Fibroblast of the aortic adventitia (primary cell): ENCODE measurements around the gene SIAH1. TPM values are rescaled to one million over a fixed set of nuclear protein-coding genes. Genes with fewer than 3 reads are reported as not detected.

Experiments
- DNase-seq: peaks from one replicate; pipeline ENCODE4 v3.0.0-alpha.2; 2010; ENCODE audit warnings: low read depth
- H3K4me3 ChIP-seq: 2 replicates; pipeline ENCODE4 v1.5.1; 2011; ENCODE audit warnings: low read depth, mild to moderate bottlenecking, control low read depth, low read length, moderate library complexity
- CTCF ChIP-seq: IDR thresholded peaks from 2 replicates; pipeline ENCODE4 v1.5.1; 2011; ENCODE audit warnings: mild to moderate bottlenecking, low read length, control low read depth, inconsistent platforms; ENCODE audit not compliant: insufficient read depth
- total RNA-seq: library from RNA; depleted of rRNA; stranded (reverse); fragments of >200 nt; gene quantifications from 2 replicates; pipeline ENCODE4 v1.2.3, GENCODE V29; 2012; ENCODE audit warnings: low replicate concordance

Gene SIAH1
- total RNA-seq, 1 donor: 36.5 TPM

GRCh38 chr16:48393485-48394354, 8.5 kb upstream of the SIAH1 start:
- peak; percentile 78 for DNase-seq
- H3K4me3 ChIP-seq: no peak overlapping the region
- no peak for TF ChIP-seq CTCF

GRCh38 chr16:48392407-48392806, 7.2 kb upstream of the SIAH1 start:
- DNase-seq: no peak
- no peak for TF ChIP-seq CTCF
- no peak overlapping the region for H3K4me3 ChIP-seq

- H3K4me3 ChIP-seq: peak overlapping the region; percentile 35
- DNase-seq: peak; percentile 77
- no peak for TF ChIP-seq CTCF
Observed at GRCh38 chr16:48386559-48387312, 1.5 kb upstream of the SIAH1 start.

GRCh38 chr16:48384520-48385252, 527 bp downstream of the SIAH1 start:
- DNase-seq: peak; percentile 54
- TF ChIP-seq CTCF: no peak
- peak overlapping the region; percentile 63 for H3K4me3 ChIP-seq

GRCh38 chr16:48383877-48384519, 1.2 kb downstream of the SIAH1 start:
- no peak for TF ChIP-seq CTCF
- DNase-seq: no peak
- peak overlapping the region; percentile 63 for H3K4me3 ChIP-seq

GRCh38 chr16:48383009-48383876, 2.0 kb downstream of the SIAH1 start:
- DNase-seq: peak; percentile 74
- no peak for TF ChIP-seq CTCF
- H3K4me3 ChIP-seq: peak overlapping the region; percentile 63
